ENCODE data around the gene YIPF1.

The YIPF1 gene

DNA sequence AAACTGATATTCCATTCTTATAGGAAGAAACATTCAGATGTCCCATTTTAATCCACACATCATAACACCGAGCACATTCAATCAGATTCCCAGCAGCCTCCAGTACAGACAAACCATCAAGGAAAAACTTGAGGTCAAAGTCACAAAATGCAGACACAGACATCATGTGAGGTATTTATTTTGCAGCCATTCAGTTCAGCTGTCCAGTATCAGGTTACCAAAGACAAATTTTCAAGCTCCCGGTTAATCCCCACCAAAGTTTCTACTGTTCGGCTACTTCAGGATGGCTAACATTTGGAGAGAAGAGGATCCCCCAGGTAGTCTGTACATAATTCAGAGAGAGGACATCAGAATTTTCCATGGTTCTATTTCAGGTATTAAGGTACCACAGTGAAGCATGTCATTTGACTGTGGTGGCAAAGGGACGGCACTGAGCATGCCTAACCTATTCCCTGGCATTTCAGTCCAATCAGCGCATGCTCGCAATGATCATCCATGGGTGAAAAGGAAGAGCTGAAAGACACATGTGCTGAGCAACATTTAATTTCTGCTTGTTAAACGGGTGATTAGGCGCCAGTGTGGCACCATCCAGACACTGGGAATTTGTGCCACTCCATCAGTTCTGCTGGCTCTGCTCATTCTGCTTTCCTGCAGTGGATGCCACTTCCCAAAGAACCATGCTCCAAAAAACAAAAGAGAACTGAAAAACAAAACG is 37.9 kb downstream of the YIPF1 start:
- TF ChIP-seq YY1 (IDR thresholded peaks at IDR 0.05; ENCODE audit: low read depth) (no peak), NFIC (IDR thresholded peaks at IDR 0.05) (no peak), EGR1 (IDR thresholded peaks at IDR 0.05) (no peak), EP300 (IDR thresholded peaks at IDR 0.05; ENCODE audit: borderline replicate concordance) (no peak), CREB1 (IDR thresholded peaks at IDR 0.05; ENCODE audit: low read depth) (no peak), RAD21 (IDR thresholded peaks at IDR 0.05; ENCODE audit: low read depth) (no peak), CEBPB (IDR thresholded peaks at IDR 0.05) (no peak), TCF12 (IDR thresholded peaks at IDR 0.05; ENCODE audit: low read depth) (no peak), TEAD4 (IDR thresholded peaks at IDR 0.05) (no peak), ZBTB7A (IDR thresholded peaks at IDR 0.05; ENCODE audit: low read depth) (no peak), FOXM1 (IDR thresholded peaks at IDR 0.05; ENCODE audit: borderline replicate concordance, low read depth) (no peak), REST (IDR thresholded peaks at IDR 0.05; ENCODE audit: low read depth) (no peak), TAF1 (IDR thresholded peaks at IDR 0.05; ENCODE audit: low read depth) (no peak), MAX (IDR thresholded peaks at IDR 0.05) (no peak)
- TF ChIP-seq, protein P1, sequence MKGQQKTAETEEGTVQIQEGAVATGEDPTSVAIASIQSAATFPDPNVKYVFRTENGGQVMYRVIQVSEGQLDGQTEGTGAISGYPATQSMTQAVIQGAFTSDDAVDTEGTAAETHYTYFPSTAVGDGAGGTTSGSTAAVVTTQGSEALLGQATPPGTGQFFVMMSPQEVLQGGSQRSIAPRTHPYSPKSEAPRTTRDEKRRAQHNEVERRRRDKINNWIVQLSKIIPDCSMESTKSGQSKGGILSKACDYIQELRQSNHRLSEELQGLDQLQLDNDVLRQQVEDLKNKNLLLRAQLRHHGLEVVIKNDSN (IDR thresholded peaks at IDR 0.05): no peak

DNA sequence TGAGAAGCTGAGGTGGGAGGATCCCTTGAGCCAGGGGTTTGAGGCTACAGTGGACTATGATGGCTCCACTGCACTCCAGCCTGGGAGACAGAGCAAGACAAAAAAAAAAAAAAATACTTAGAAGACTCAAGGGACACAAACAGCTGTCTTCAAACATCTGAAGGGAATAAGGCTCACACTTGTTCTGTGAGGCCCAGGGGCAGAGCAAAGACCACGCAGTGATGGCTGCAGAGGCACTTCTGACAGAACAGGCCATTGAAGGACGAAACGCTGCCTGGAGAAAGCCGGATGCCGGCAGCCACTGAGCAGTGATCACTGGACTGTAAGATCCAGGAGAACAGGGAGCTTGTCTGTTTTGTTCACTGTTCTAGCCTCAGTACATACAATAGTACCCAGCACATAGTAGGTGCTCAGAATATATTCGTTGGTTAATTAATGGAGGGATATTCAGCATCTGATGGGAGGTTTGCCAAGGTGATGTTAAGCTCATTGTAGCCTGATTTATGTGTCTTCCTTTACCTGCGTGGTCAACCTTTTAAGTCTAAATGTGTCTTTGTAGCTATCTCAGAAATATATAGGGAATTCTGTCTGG is 39.4 kb downstream of the YIPF1 start:
- TF ChIP-seq EGR1 (IDR thresholded peaks at IDR 0.05) (no peak), REST (IDR thresholded peaks at IDR 0.05; ENCODE audit: low read depth) (no peak)

DNA sequence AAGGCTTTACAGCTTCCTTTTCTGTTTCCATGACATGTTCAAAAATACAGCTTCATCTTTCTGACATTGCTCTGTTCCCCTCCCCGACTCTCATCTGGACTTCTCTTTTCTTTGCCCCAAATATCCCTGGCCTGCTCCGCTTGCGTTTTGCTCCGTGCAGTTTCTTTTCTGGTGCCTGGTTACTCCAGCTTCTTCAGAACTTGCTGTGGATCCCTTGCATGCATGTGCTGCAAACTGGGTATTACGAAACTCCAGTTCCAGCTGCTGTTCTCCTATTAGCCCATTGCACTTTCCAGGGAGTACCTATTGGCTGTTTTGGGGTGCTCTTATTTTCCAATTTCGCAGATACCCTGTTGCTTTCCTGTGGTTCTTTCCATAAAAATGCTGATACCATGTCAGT is 41.6 kb downstream of the YIPF1 start:
- TF ChIP-seq EGR1 (IDR thresholded peaks at IDR 0.05) (no peak), CEBPB (IDR thresholded peaks at IDR 0.05) (peak; percentile 17; the same call in 1 of the 2 replicates)

DNA sequence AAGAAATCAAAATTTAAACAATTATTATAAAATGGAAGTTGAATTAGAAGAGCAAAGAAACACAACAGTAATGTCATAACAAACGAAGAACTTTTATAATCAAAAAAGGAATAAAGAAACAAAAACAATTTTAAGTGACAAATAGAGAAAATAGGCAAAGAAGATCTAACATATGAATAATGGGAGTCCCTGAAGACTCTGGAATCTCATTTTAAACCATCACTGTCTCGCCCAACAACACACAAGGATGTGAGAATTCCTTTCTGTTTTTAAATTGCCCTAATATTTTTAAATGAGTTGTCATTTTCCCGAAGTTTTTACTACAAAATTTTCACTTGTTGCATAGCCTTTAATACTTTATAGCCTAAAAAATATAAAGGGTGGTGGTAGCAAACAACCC is 47.2 kb downstream of the YIPF1 start:
- TF ChIP-seq YY1 (IDR thresholded peaks at IDR 0.05; ENCODE audit: low read depth): no peak
- TF ChIP-seq RAD21 (IDR thresholded peaks at IDR 0.05; ENCODE audit: low read depth): no peak
- TF ChIP-seq FOXM1 (IDR thresholded peaks at IDR 0.05; ENCODE audit: borderline replicate concordance, low read depth): no peak
- TF ChIP-seq TCF12 (IDR thresholded peaks at IDR 0.05; ENCODE audit: low read depth): no peak
- TF ChIP-seq, protein P1 (IDR thresholded peaks at IDR 0.05): no peak
- TF ChIP-seq ZBTB7A (IDR thresholded peaks at IDR 0.05; ENCODE audit: low read depth): no peak
- no peak for TF ChIP-seq NFIC (IDR thresholded peaks at IDR 0.05)
- no peak for TF ChIP-seq CEBPB (IDR thresholded peaks at IDR 0.05)

DNA sequence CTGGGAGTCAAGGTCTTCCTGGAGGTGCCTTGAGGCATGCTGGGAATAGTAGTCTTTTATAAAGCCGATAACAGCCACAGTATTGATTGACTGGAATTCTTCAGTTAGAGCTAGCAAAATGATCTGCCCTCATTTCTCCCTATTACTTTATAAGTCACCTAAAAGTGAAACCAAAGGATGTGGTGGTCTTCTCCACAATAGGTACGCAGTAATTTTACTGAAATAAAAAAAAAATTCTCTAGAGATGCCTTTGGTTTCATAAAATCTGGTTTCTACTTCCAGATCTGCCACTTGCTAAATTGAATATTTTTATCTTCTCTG is 51.0 kb downstream of the YIPF1 start:
- TF ChIP-seq YY1 (IDR thresholded peaks at IDR 0.05; ENCODE audit: low read depth): 0 out of 2 replicates have a peak, but pooled peaks have one; percentile 3
- no peak for TF ChIP-seq CEBPB (IDR thresholded peaks at IDR 0.05)
- TF ChIP-seq, protein P1 (IDR thresholded peaks at IDR 0.05): no peak

GRCh38 chr1:53837924-53838653 is 51.5 kb downstream of the YIPF1 start, which contains the start of gene NDC1:
NDC1 (minus strand) TSS chr1:53838296; CDS start chr1:53838261, 35 bp downstream.
- TF ChIP-seq TAF1 (IDR thresholded peaks at IDR 0.05; ENCODE audit: low read depth) (peak; percentile 70), ZBTB7A (IDR thresholded peaks at IDR 0.05; ENCODE audit: low read depth) (peak; percentile 63; the same call in 1 of the 2 replicates), FOXM1 (IDR thresholded peaks at IDR 0.05; ENCODE audit: borderline replicate concordance, low read depth) (no peak; the same call in 1 of the 2 replicates), TEAD4 (IDR thresholded peaks at IDR 0.05) (peak; percentile 58; the same call in 1 of the 2 replicates), EGR1 (IDR thresholded peaks at IDR 0.05) (no peak), NFIC (IDR thresholded peaks at IDR 0.05) (no peak), CREB1 (IDR thresholded peaks at IDR 0.05; ENCODE audit: low read depth) (peak; percentile 13; the same call in 1 of the 2 replicates), TCF12 (IDR thresholded peaks at IDR 0.05; ENCODE audit: low read depth) (peak; percentile 67), YY1 (IDR thresholded peaks at IDR 0.05; ENCODE audit: low read depth) (peak; percentile 83), REST (IDR thresholded peaks at IDR 0.05; ENCODE audit: low read depth) (no peak), MAX (IDR thresholded peaks at IDR 0.05) (peak; percentile 85), RAD21 (IDR thresholded peaks at IDR 0.05; ENCODE audit: low read depth) (no peak), EP300 (IDR thresholded peaks at IDR 0.05; ENCODE audit: borderline replicate concordance) (no peak), CEBPB (IDR thresholded peaks at IDR 0.05) (no peak; the same call in 1 of the 2 replicates)
- TF ChIP-seq, protein P1 (IDR thresholded peaks at IDR 0.05): peak; percentile 60
